ENCODE measurements around the gene BCAS3.

DNA sequence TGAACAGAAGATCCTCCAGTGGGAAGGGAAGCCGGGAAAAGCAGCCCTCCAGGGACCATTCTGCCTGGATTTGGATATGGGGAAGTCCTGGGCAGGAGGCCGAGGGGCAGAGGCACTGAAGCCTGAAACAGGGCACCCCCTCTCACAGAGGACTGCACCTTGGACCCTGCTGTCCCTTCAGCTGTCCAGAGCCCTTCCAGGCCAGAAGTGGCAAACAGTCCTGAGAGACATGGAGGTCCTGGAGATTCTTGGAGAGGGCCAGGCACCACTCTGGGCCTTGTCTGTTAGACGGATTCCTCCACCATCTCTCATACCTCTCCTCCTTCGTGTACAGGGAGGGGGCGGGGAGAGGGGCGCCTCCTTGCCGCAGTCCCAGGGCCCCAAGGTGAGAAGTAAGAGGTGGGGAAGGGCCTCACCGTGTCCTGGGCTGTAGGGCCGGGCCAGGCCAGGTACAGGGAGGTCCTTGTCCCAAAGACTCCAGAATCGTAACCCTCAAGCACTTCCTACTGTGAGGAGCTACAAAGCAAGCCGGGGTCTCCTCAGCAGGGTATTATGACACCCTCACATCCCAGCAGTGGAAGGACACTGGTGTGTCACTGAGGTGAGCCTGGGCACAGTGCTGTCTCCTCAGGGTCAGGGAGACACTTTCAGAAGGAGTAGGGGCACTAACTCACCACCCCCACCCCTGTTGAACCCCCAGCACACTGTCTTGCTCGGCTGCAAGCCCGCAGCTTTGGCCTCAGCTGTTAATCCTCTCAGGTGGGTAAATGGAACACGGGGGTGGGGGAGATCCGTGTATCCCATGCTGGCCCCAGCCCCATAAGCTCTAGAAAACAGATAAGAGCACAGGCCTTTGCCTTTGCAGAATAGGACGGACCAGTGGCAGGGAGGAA, 705.4 kb downstream of the BCAS3 start:
- TF ChIP-seq POLR2A (IDR thresholded peaks at IDR 0.05; ENCODE audit: low read depth, low read length) (no peak), TAF1 (IDR thresholded peaks at IDR 0.05; ENCODE audit: borderline replicate concordance, low read depth, low read length) (no peak)
